CD4-positive, alpha-beta memory T cell (primary cell): ENCODE results near the gene NUCB1. TPM values are rescaled to one million over a fixed set of nuclear protein-coding genes. Genes with fewer than 3 reads are reported as not detected.

ENCODE experiments used
- CTCF ChIA-PET: fragments of 350-600 bp; sonication (Branson Sonifier 250); formaldehyde crosslinking; loops from one replicate; lab custom pipeline; 2021; ENCODE audit warnings: inconsistent platforms; ENCODE audit not compliant: partially characterized antibody; lab: Charles Lee
- POLR2A ChIA-PET: fragments of 350-600 bp; sonication (Branson Sonifier 250); formaldehyde crosslinking; loops from one replicate; lab custom pipeline; 2021; ENCODE audit not compliant: partially characterized antibody; lab: Charles Lee
- DNase-seq, 5 donors: peaks; one replicate each; pipeline versions ENCODE4 v3.0.0 to v3.0.0-alpha.2; 2020 to 2022; ENCODE audit warnings: mixed read lengths in 1 of 5
- H3K27ac ChIP-seq: one replicate; pipeline ENCODE4 v1.7.0; 2013; ENCODE audit warnings: low read depth, low read length
- H3K27me3 ChIP-seq: 2 replicates; pipeline ENCODE4 v1.7.0; 2013; ENCODE audit warnings: mild to moderate bottlenecking, low read length, moderate library complexity; ENCODE audit not compliant: insufficient read depth
- H3K36me3 ChIP-seq: 2 replicates; pipeline ENCODE4 v1.7.0; 2013; ENCODE audit warnings: mild to moderate bottlenecking, low read length, moderate library complexity; ENCODE audit not compliant: insufficient read depth
- H3K4me1 ChIP-seq: 2 replicates; pipeline ENCODE4 v1.7.0; 2013; ENCODE audit warnings: mild to moderate bottlenecking, low read length, moderate library complexity; ENCODE audit not compliant: insufficient read depth
- H3K4me3 ChIP-seq, 2 donors: one replicate each; pipeline ENCODE4 v1.7.0; 2013; ENCODE audit warnings: low read length in 2 of 2, mild to moderate bottlenecking in 1 of 2
- H3K9me3 ChIP-seq, 2 donors: one replicate each; pipeline ENCODE4 v1.7.0; 2013; ENCODE audit warnings: low read length in 2 of 2, control low read depth in 1 of 2; ENCODE audit not compliant: control insufficient read depth in 1 of 2
- H3K27ac Mint-ChIP-seq, 7 donors: one replicate each; pipeline ENCODE4 v1.8.0; 2020 to 2021; ENCODE audit warnings: mixed read lengths in 7 of 7, mild to moderate bottlenecking in 6 of 7, inconsistent platforms in 3 of 7, moderate library complexity in 3 of 7
- H3K27me3 Mint-ChIP-seq, 2 donors: one replicate each; pipeline ENCODE4 v1.8.0; 2020 to 2021; ENCODE audit warnings: mixed read lengths in 2 of 2
- H3K36me3 Mint-ChIP-seq, 2 donors: one replicate each; pipeline ENCODE4 v1.8.0; 2020 to 2021; ENCODE audit warnings: mixed read lengths in 2 of 2, inconsistent platforms in 1 of 2, mild to moderate bottlenecking in 1 of 2
- H3K4me1 Mint-ChIP-seq, 4 donors: one replicate each; pipeline ENCODE4 v1.8.0; 2020 to 2021; ENCODE audit warnings: mixed read lengths in 4 of 4, mild to moderate bottlenecking in 1 of 4
- H3K4me3 Mint-ChIP-seq, 8 donors: one replicate each; pipeline ENCODE4 v1.8.0; 2020 to 2021; ENCODE audit warnings: mixed read lengths in 8 of 8, mild to moderate bottlenecking in 7 of 8, moderate library complexity in 6 of 8, inconsistent platforms in 3 of 8
- H3K9me3 Mint-ChIP-seq, 8 donors: one replicate each; pipeline ENCODE4 v1.8.0; 2020 to 2021; ENCODE audit warnings: mixed read lengths in 8 of 8, mild to moderate bottlenecking in 5 of 8, inconsistent platforms in 3 of 8, moderate library complexity in 1 of 8
- intact Hi-C: fragments of 100-400 bp; cut with micrococcal nuclease; formaldehyde crosslinking; loops from one replicate; pipeline ENCODE4 v1.15.1; 2023
- polyA plus RNA-seq, 2 donors: library from polyadenylated mRNA; unstranded; fragments of 300-500 nt; fragmentation: Illumina TruSeq; gene quantifications; one replicate each; pipeline ENCODE4 v1.2.3, GENCODE V29; 2021
- total RNA-seq, 2 experiments: library from RNA; stranded (reverse); gene quantifications; one replicate each; pipeline ENCODE4 v1.2.3, GENCODE V29; 2021

NUCB1 gene
- total and polyA plus RNA-seq, 4 experiments from 2014 or later: 65.3 to 145 (median 129) TPM

DNA sequence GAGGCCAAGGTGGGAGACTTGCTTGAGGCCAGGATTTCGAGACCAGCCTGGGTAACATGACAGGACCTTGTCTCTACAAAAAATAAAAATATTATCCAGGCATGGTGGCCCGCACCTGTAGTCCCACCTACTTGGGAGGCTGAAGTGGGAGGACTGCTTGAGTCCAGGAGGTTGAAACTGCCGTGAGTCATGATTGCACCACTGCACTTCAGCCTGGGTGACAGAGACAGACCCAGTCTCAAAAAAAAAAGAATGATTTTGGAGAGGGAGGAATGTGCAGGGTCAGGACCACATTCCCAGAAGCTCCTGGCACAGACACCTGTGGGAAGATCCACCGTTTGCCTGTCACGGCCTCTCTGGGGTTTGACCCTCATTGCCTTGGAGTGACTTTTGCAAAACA, 45.3 kb downstream of the NUCB1 start:
- no peaks in the 10 kb centered on the region for H3K36me3 ChIP-seq
- Mint-ChIP-seq H3K4me1 (no peaks in the 10 kb centered on the region), H3K4me3 (no peak overlapping the region), H3K27me3 (no peaks in the 10 kb centered on the region), H3K9me3 (peaks cover 0 to 7% (median 0%) of the 10 kb centered on the region in 8 donors), H3K27ac (no peak overlapping the region), H3K36me3 (peaks cover 0 to 6% of the 10 kb centered on the region in 2 donors)
- intact Hi-C loops: no loop called here
- ChIA-PET POLR2A (interaction anchor here (1.1 to 1.9 kb wide), 2 partner anchors 12 to 22 kb away, joined by 3 to 6 read pairs; partner anchors contain the start of gene DHDH), CTCF (no interaction called here)
- no peak overlapping the region for H3K4me3 ChIP-seq
- H3K9me3 ChIP-seq: no peaks in the 10 kb centered on the region
- no peaks in the 10 kb centered on the region for H3K4me1 ChIP-seq
- DNase-seq: no peak
- H3K27me3 ChIP-seq: no peaks in the 10 kb centered on the region
- H3K27ac ChIP-seq: no peak overlapping the region

DNA sequence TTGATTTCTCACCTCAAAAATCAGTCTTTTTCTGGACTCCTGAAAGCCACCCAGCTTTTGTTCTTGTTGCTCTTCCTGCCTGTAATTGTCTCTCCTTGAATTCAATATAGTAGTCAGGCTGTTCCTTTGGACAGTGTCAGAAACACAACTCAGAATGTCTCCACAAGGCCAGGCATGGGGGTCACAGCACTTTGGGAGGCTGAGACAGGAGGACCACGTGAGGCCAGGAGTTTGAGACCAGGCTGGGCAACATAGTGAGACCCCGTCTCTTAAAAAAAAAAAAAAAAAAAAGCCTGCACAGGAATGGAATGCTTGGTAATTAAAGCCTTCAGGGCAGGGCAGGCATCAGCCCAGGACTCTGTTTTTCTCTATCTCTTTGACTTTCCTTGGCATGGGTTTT, 45.7 kb downstream of the NUCB1 start:
- H3K9me3 Mint-ChIP-seq: peaks cover 0 to 6% (median 0%) of the 10 kb centered on the region in 8 donors
- Histone ChIP-seq H3K36me3 (no peaks in the 10 kb centered on the region), H3K4me3 (no peak overlapping the region), H3K27me3 (no peaks in the 10 kb centered on the region), H3K4me1 (no peaks in the 10 kb centered on the region), H3K27ac (no peak overlapping the region), H3K9me3 (no peaks in the 10 kb centered on the region)
- H3K27ac Mint-ChIP-seq: no peak overlapping the region
- no peak overlapping the region for H3K4me3 Mint-ChIP-seq
- intact Hi-C loops: no loop called here
- no peaks in the 10 kb centered on the region for H3K27me3 Mint-ChIP-seq
- H3K36me3 Mint-ChIP-seq: peaks cover 0 to 6% of the 10 kb centered on the region in 2 donors
- H3K4me1 Mint-ChIP-seq: no peaks in the 10 kb centered on the region
- ChIA-PET CTCF (interaction anchor here (1.5 kb wide), 1 partner anchor 16 kb away, joined by 4 read pairs; no protein-coding TSS in a partner anchor), POLR2A (interaction anchor here (1.9 kb wide), 1 partner anchor 13 kb away, joined by 6 read pairs; the partner anchor contains the start of gene DHDH)
- no peak for DNase-seq

DNA sequence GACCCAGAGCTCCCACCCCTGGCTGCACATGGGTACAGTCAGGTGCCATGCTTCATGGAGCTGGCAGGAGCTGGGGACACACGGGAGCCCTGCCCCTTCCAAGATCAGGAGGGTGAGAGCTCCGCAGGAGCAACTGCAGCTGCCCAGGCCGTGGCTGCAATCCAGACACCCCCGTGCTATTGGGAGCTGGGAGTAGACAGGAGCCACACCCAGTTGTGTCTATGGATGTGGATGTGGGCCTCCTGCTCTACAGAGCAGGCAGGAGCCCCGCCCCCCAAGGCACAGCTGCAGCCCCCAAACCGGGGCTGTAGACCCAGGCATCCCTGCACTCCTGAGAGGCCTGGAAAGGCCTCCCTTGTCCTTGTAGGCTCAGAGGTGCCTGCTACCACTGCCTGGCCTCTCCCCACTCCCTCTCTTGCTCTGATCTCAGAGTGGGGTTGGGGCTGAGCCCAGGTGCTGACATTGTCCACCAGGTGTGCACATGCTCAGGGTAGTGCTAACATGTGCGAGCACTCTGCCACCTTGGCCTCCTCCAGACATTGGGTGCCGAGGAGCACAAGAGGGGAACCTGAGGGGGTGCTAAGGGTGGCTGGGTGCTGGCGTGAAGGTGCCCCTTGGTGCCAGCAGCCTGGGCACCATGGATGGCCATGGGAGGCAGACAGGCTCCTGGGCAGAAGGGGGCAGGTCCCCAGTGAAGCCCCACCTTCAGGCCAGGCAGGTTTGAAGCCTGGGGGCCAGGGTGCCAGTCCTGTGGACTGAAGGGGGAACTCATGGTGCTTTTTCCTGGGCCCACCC, 46.5 kb downstream of the NUCB1 start:
- Histone ChIP-seq H3K27me3 (no peaks in the 10 kb centered on the region), H3K27ac (no peak overlapping the region), H3K4me3 (no peak overlapping the region), H3K9me3 (no peaks in the 10 kb centered on the region), H3K36me3 (no peaks in the 10 kb centered on the region), H3K4me1 (no peaks in the 10 kb centered on the region)
- Mint-ChIP-seq H3K27me3 (no peaks in the 10 kb centered on the region), H3K9me3 (peaks cover 0 to 4% (median 0%) of the 10 kb centered on the region in 8 donors), H3K36me3 (no peaks in the 10 kb centered on the region), H3K4me1 (no peaks in the 10 kb centered on the region), H3K27ac (no peak overlapping the region), H3K4me3 (no peak overlapping the region)
- intact Hi-C loops: no loop called here
- DNase-seq: no peak
- ChIA-PET POLR2A (no interaction called here), CTCF (interaction anchor here (1.0 to 1.5 kb wide), 2 partner anchors 15 to 105 kb away, joined by 3 to 4 read pairs; no protein-coding TSS in a partner anchor)

DNA sequence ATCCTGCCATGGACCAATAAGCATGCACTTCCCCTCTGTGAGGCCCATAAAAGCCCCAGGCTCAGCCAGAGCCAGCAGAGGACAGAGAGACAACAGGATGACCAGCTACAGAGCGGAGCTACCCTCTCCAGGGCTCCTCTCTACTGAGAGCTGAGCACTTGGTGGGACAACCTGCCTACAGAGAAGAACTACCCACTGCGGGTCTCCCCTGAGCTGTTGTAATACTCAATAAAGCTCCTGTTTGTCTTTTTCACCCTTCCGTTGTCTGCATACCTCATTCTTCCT, 47.1 kb downstream of the NUCB1 start:
- CTCF ChIA-PET: interaction anchor here (1.0 to 1.5 kb wide), 2 partner anchors 15 to 105 kb away, joined by 3 to 4 read pairs; no protein-coding TSS in a partner anchor
- POLR2A ChIA-PET: no interaction called here
- Histone ChIP-seq H3K36me3 (no peaks in the 10 kb centered on the region), H3K27ac (no peak overlapping the region), H3K9me3 (no peaks in the 10 kb centered on the region), H3K4me3 (no peak overlapping the region), H3K4me1 (no peaks in the 10 kb centered on the region), H3K27me3 (no peaks in the 10 kb centered on the region)
- H3K36me3 Mint-ChIP-seq: no peaks in the 10 kb centered on the region
- intact Hi-C loops: no loop called here
- peaks cover 0 to 4% (median 0%) of the 10 kb centered on the region in 8 donors for H3K9me3 Mint-ChIP-seq
- DNase-seq: no peak
- H3K4me1 Mint-ChIP-seq: no peaks in the 10 kb centered on the region
- no peak overlapping the region for H3K27ac Mint-ChIP-seq
- H3K27me3 Mint-ChIP-seq: no peaks in the 10 kb centered on the region
- no peak overlapping the region for H3K4me3 Mint-ChIP-seq

- ChIA-PET POLR2A (interaction anchor here (1.2 kb wide), 1 partner anchor 140 kb away, joined by 3 read pairs; no protein-coding TSS in a partner anchor), CTCF (interaction anchor here (1.0 kb wide), 1 partner anchor 163 kb away, joined by 3 read pairs; no protein-coding TSS in a partner anchor)
- no peak overlapping the region for H3K27ac ChIP-seq
- H3K4me3 ChIP-seq: no peak overlapping the region
- H3K4me1 Mint-ChIP-seq: peaks cover 3 to 7% (median 4%) of the 10 kb centered on the region in 4 donors
- H3K4me1 ChIP-seq: peaks cover 7% of the 10 kb centered on the region
- H3K27ac Mint-ChIP-seq: peak overlapping the region in 1 of 7 donors; percentile 41
- H3K27me3 Mint-ChIP-seq: no peaks in the 10 kb centered on the region
- no peak overlapping the region for H3K4me3 Mint-ChIP-seq
- H3K9me3 Mint-ChIP-seq: peaks cover 0 to 4% (median 0%) of the 10 kb centered on the region in 8 donors
- H3K27me3 ChIP-seq: no peaks in the 10 kb centered on the region
- no peak for DNase-seq
- intact Hi-C loops: no loop called here
- no peaks in the 10 kb centered on the region for H3K9me3 ChIP-seq
- no peaks in the 10 kb centered on the region for H3K36me3 ChIP-seq
- peaks cover 0 to 3% of the 10 kb centered on the region in 2 donors for H3K36me3 Mint-ChIP-seq
Observed at GRCh38 chr19:48950159-48950558, 50.0 kb downstream of the NUCB1 start.

GRCh38 chr19:48950830-48951519, 50.9 kb downstream of the NUCB1 start:
- POLR2A ChIA-PET: interaction anchor here (1.2 to 6.8 kb wide), 2 partner anchors 15 to 141 kb away, joined by 3 to 99 read pairs; partner anchors contain the start of gene FTL
- Mint-ChIP-seq H3K36me3 (peaks cover 0 to 6% of the 10 kb centered on the region in 2 donors), H3K4me3 (no peak overlapping the region), H3K27me3 (no peaks in the 10 kb centered on the region), H3K4me1 (peaks cover 7 to 15% (median 12%) of the 10 kb centered on the region in 4 donors), H3K9me3 (peaks cover 0 to 4% (median 0%) of the 10 kb centered on the region in 8 donors), H3K27ac (no peak overlapping the region)
- no peaks in the 10 kb centered on the region for H3K27me3 ChIP-seq
- CTCF ChIA-PET: interaction anchor here (1.0 kb wide), 1 partner anchor 164 kb away, joined by 3 read pairs; no protein-coding TSS in a partner anchor
- H3K36me3 ChIP-seq: no peaks in the 10 kb centered on the region
- intact Hi-C loops: no loop called here
- no peak for DNase-seq
- no peaks in the 10 kb centered on the region for H3K9me3 ChIP-seq
- no peak overlapping the region for H3K27ac ChIP-seq
- H3K4me3 ChIP-seq: no peak overlapping the region
- peaks cover 15% of the 10 kb centered on the region for H3K4me1 ChIP-seq
